Activated T-cell treated with anti-CD3 and anti-CD28 coated beads, Interleukin-2, amount 50 U/mL, for 72 hours (primary cell): ENCODE data around the gene CASP3. TPM values are rescaled to one million over a fixed set of nuclear protein-coding genes. Genes with fewer than 3 reads are reported as not detected.
"Not testable (repeated sequence)": the region's sequence is repeated elsewhere in the genome, so short reads cannot be mapped to it uniquely, and the experiment has no call there.

Experiments used
- ATAC-seq, 2 donors: fragments of 150-1000 bp; cut with Tn5 transposase; replicated peaks in 1 of 2; 2 replicates each; pipeline ENCODE4 v1.10.0; 2021; ENCODE audit warnings: moderate library complexity in 2 of 2, mild to moderate bottlenecking in 1 of 2
- DNase-seq, 2 donors: peaks; one replicate each; pipeline ENCODE4 v3.0.0; 2021 to 2022; ENCODE audit warnings: mixed read lengths in 1 of 2
- H3K27ac Mint-ChIP-seq: one replicate; pipeline ENCODE4 v1.8.0; 2022; ENCODE audit warnings: mild to moderate bottlenecking, moderate library complexity, mixed read lengths
- H3K27me3 Mint-ChIP-seq: one replicate; pipeline ENCODE4 v1.8.0; 2022; ENCODE audit warnings: low read depth, mixed read lengths
- H3K36me3 Mint-ChIP-seq, 2 donors: one replicate each; pipeline ENCODE4 v1.8.0; 2022; ENCODE audit warnings: mixed read lengths in 2 of 2, mild to moderate bottlenecking in 1 of 2; ENCODE audit not compliant: insufficient read depth in 2 of 2
- H3K4me1 Mint-ChIP-seq: one replicate; pipeline ENCODE4 v1.8.0; 2022; ENCODE audit warnings: low read depth, mixed read lengths
- H3K4me3 Mint-ChIP-seq, 2 donors: one replicate each; pipeline ENCODE4 v1.8.0; 2022; ENCODE audit warnings: mild to moderate bottlenecking in 2 of 2, mixed read lengths in 2 of 2, moderate library complexity in 2 of 2
- H3K9me3 Mint-ChIP-seq, 2 donors: one replicate each; pipeline ENCODE4 v1.8.0; 2022; ENCODE audit warnings: mixed read lengths in 2 of 2
- total RNA-seq, 2 donors: library from RNA; stranded (reverse); gene quantifications; one replicate each; pipeline ENCODE4 v1.2.3, GENCODE V29; 2022

CASP3 gene
- total RNA-seq, 2 donors from 2014 or later: 48.9 to 50.6 TPM

- DNase-seq (no peak), ATAC-seq (no peak)
- peaks cover 3 to 4% of the 10 kb centered on the region in 2 donors for H3K36me3 Mint-ChIP-seq
- H3K27ac Mint-ChIP-seq: no peak overlapping the region
- H3K4me3 Mint-ChIP-seq: no peak overlapping the region
- H3K9me3 Mint-ChIP-seq: no peaks in the 10 kb centered on the region
- H3K27me3 Mint-ChIP-seq: no peaks in the 10 kb centered on the region
- H3K4me1 Mint-ChIP-seq: peaks cover 8% of the 10 kb centered on the region
Observed at GRCh38 chr4:184655889-184656869, 6.9 kb upstream of the CASP3 start.

- H3K36me3 Mint-ChIP-seq: peaks cover 4 to 5% of the 10 kb centered on the region in 2 donors
- H3K4me1 Mint-ChIP-seq: peaks cover 22% of the 10 kb centered on the region
- no peaks in the 10 kb centered on the region for H3K9me3 Mint-ChIP-seq
- H3K4me3 Mint-ChIP-seq: no peak overlapping the region
- no peaks in the 10 kb centered on the region for H3K27me3 Mint-ChIP-seq
- H3K27ac Mint-ChIP-seq: no peak overlapping the region
- ATAC-seq (no peak), DNase-seq (no peak)
Observed at GRCh38 chr4:184653650-184654049, 4.4 kb upstream of the CASP3 start.

- not testable (repeated sequence) for DNase-seq, H3K27me3 Mint-ChIP-seq, ATAC-seq, H3K9me3 Mint-ChIP-seq, H3K4me3 Mint-ChIP-seq
- H3K27ac Mint-ChIP-seq: peak overlapping the region; percentile 21
- H3K4me1 Mint-ChIP-seq: peaks cover 29% of the 10 kb centered on the region
- H3K36me3 Mint-ChIP-seq: peaks cover 12 to 14% of the 10 kb centered on the region in 2 donors
Observed at GRCh38 chr4:184652681-184653080, 3.4 kb upstream of the CASP3 start.

GRCh38 chr4:184651899-184652298 is 2.7 kb upstream of the CASP3 start:
- H3K9me3 Mint-ChIP-seq: no peaks in the 10 kb centered on the region
- H3K4me3 Mint-ChIP-seq: no peak overlapping the region
- peaks cover 13 to 14% of the 10 kb centered on the region in 2 donors for H3K36me3 Mint-ChIP-seq
- H3K27ac Mint-ChIP-seq: no peak overlapping the region
- H3K27me3 Mint-ChIP-seq: no peaks in the 10 kb centered on the region
- ATAC-seq (no peak), DNase-seq (no peak)
- H3K4me1 Mint-ChIP-seq: peaks cover 37% of the 10 kb centered on the region

- peaks cover 16 to 17% of the 10 kb centered on the region in 2 donors for H3K36me3 Mint-ChIP-seq
- H3K27me3 Mint-ChIP-seq: no peaks in the 10 kb centered on the region
- H3K9me3 Mint-ChIP-seq: no peaks in the 10 kb centered on the region
- peaks cover 54% of the 10 kb centered on the region for H3K4me1 Mint-ChIP-seq
- H3K4me3 Mint-ChIP-seq: peak overlapping the region; percentile 95 to 99
- peak overlapping the region; percentile 89 for H3K27ac Mint-ChIP-seq
- DNase-seq: peak; percentile 20 to 32
- ATAC-seq: peak in 1 of 2 donors; percentile 0
Observed at GRCh38 chr4:184649971-184650855, 966 bp upstream of the CASP3 start.

- no peaks in the 10 kb centered on the region for H3K9me3 Mint-ChIP-seq
- H3K27ac Mint-ChIP-seq: peak overlapping the region; percentile 98
- H3K4me1 Mint-ChIP-seq: peaks cover 70% of the 10 kb centered on the region
- DNase-seq (peak; percentile 57 to 68), ATAC-seq (peak; percentile 22 to 32)
- H3K36me3 Mint-ChIP-seq: peaks cover 16 to 21% of the 10 kb centered on the region in 2 donors
- H3K4me3 Mint-ChIP-seq: peak overlapping the region; percentile 99 to 100
- no peaks in the 10 kb centered on the region for H3K27me3 Mint-ChIP-seq
Observed at GRCh38 chr4:184648313-184649025, 778 bp downstream of the CASP3 start.

- Mint-ChIP-seq H3K4me1 (peaks cover 70% of the 10 kb centered on the region), H3K9me3 (no peaks in the 10 kb centered on the region), H3K4me3 (peak overlapping the region; percentile 99 to 100), H3K27me3 (no peaks in the 10 kb centered on the region), H3K36me3 (peaks cover 16 to 21% of the 10 kb centered on the region in 2 donors), H3K27ac (peak overlapping the region; percentile 98)
- ATAC-seq (no peak), DNase-seq (no peak)
Observed at GRCh38 chr4:184648054-184648312, 1.3 kb downstream of the CASP3 start.

GRCh38 chr4:184647266-184648053 is 1.8 kb downstream of the CASP3 start:
- H3K36me3 Mint-ChIP-seq: peaks cover 16 to 21% of the 10 kb centered on the region in 2 donors
- H3K9me3 Mint-ChIP-seq: no peaks in the 10 kb centered on the region
- DNase-seq: no peak
- H3K4me1 Mint-ChIP-seq: peaks cover 73% of the 10 kb centered on the region
- peak overlapping the region; percentile 98 for H3K27ac Mint-ChIP-seq
- H3K27me3 Mint-ChIP-seq: no peaks in the 10 kb centered on the region
- peak overlapping the region; percentile 99 to 100 for H3K4me3 Mint-ChIP-seq
- no peak for ATAC-seq

GRCh38 chr4:184645904-184646610 is 3.2 kb downstream of the CASP3 start:
- ATAC-seq (no peak), DNase-seq (no peak)
- Mint-ChIP-seq H3K27ac (peak overlapping the region; percentile 86), H3K4me1 (peaks cover 68% of the 10 kb centered on the region), H3K27me3 (no peaks in the 10 kb centered on the region), H3K4me3 (peak overlapping the region; percentile 99 to 100), H3K36me3 (peaks cover 18 to 24% of the 10 kb centered on the region in 2 donors), H3K9me3 (no peaks in the 10 kb centered on the region)

- DNase-seq (peak in 1 of 2 donors; percentile 18), ATAC-seq (no peak)
- Mint-ChIP-seq H3K9me3 (no peaks in the 10 kb centered on the region), H3K27me3 (no peaks in the 10 kb centered on the region), H3K27ac (peak overlapping the region; percentile 57), H3K36me3 (peaks cover 14 to 24% of the 10 kb centered on the region in 2 donors), H3K4me3 (peak overlapping the region; percentile 23 to 75), H3K4me1 (peaks cover 65% of the 10 kb centered on the region)
Observed at GRCh38 chr4:184644553-184645307, 4.5 kb downstream of the CASP3 start.

GRCh38 chr4:184643731-184644130 is 5.5 kb downstream of the CASP3 start:
- no peak for DNase-seq
- Mint-ChIP-seq H3K36me3 (peaks cover 12 to 27% of the 10 kb centered on the region in 2 donors), H3K9me3 (no peaks in the 10 kb centered on the region), H3K27ac (peak overlapping the region; percentile 93), H3K4me3 (peak overlapping the region; percentile 17 to 76), H3K27me3 (no peaks in the 10 kb centered on the region), H3K4me1 (peaks cover 75% of the 10 kb centered on the region)
- no peak for ATAC-seq
